ENCODE results near the gene FOXN3. TPM values are rescaled to one million over a fixed set of nuclear protein-coding genes. Genes with fewer than 3 reads are reported as not detected.
A peak's percentile ranks its signal among the peaks of the same experiment; 100 is the strongest.

FOXN3 gene
- total RNA-seq, 1 donor from 2014 or later = 46.9 TPM

- DNase-seq = no peak
Measured at GRCh38 chr14:89359477-89360222, 57.4 kb downstream of the FOXN3 start.

DNA sequence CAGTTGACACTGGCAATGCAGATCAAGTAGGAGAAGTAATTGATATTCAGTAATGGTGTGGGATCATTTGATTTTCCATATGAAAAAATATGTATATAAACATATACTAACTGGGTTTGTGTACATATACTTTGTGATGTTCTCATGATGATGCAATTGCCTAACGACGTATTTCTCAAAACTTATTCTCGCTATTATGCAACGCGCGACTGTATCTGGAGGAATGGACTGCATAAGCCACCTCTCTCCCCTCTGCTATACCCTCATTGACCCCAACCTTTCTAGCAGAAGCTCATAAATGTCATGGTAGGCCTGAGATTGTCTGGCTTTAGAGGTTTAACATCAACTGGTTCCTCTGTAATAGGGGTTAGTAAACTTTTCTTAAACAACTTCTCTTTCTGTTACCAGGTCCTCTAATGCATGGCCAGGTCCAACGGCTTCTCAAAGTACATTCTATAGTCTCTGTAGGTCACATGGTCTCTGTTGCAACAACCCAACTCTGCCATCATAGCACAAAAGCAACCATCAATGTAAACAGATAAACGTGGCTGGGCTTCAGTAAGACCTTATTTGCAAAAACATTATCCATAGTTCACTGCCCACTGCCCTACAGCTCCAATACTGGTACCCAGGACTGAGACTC, 59.3 kb downstream of the FOXN3 start:
- no peak for DNase-seq

DNA sequence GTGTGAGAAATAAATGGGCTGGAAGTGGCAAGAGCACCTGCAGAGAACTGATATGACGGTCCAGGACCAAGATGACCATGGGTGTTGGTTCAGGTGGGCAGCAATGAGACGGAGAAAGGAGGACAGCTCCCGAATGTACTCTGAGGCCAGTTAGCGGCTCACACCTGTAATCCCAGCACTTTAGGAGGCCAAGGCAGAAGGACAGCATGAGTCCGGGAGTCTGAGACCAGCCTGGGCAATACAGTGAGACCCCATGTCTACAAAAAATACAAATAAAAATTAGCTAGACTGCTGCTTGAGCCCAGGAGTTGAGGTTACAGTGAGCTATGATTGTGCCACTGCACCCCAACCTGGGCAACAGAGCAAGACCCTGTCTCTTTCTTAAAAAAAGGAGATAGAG, 60.1 kb downstream of the FOXN3 start:
- no peak for DNase-seq

DNA sequence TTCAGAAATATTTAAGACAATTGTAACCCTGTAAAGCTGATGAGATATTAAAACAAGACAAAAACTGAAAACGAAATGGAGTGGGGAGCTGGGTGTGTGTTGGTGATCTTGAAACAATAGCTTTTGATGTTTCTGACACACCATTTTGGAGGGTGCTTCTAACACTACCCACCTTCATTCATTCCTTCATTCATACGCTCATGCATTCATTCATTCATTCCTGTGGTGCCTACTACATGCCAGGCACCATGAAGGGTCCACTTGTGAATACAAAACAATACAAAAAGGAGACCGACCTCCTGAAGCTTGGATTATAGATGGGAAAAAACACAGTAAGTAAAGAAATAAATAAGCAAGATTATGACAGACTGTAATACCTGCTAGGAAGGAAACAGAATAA, 60.5 kb downstream of the FOXN3 start:
- no peak for DNase-seq

DNA sequence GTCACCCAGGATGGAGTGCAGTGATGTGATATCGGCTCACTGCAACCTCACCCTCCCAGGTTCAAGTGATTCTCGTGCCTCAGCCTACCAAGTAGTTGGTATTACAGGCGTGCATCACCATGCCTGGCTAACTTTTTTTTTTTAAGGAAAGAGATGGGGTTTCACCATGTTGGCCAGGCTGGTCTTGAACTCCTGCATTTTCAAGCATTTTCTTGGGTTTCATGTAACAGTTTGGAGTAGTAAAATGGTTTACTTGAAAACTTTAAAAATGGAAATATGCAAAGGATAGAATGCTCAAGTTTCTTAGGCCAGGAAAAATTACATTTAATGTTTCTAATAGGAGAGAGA, 63.3 kb downstream of the FOXN3 start:
- DNase-seq = no peak

GRCh38 chr14:89352976-89353765, 63.9 kb downstream of the FOXN3 start:
- DNase-seq = no peak

GRCh38 chr14:89351516-89352404, 65.3 kb downstream of the FOXN3 start:
- DNase-seq = peak; percentile 53

DNA sequence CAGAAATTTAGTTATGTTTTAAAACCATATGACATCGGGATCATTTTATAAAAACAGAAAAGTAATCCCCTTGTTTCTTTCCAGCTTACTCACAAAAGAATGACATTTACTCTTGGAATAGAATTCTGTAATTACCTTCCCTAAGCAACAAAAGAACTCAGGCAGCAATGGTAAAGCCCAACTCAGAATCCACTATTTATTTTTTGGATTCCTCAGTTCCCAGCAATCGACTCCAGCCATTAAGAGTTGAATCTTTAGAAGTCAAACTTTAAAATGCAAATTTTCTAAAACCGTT, 65.9 kb downstream of the FOXN3 start:
- peak; percentile 34 for DNase-seq

GRCh38 chr14:89350152-89350551, 66.9 kb downstream of the FOXN3 start:
- DNase-seq = no peak

GRCh38 chr14:89349171-89350008, 67.6 kb downstream of the FOXN3 start:
- peak; percentile 58 for DNase-seq

GRCh38 chr14:89348722-89349121, 68.3 kb downstream of the FOXN3 start:
- DNase-seq = no peak

DNA sequence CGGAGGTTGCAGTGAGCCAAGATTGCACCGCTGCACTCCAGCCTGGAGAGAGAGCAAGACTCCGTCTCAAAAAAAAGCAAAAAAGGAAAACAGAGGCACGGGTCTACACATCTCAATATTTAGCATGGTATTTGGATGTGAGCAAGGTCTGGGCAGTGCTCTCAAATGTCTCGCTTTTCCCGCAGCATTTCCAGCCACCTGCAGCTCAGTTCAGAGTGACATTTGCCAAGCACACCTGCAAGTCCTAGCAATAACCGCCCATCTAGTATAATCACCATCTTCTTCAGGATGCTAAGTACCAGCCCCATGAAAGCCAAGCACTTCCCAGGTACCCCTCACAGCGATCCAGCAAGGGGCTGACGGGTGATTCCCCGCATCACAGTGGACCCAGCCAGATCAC, 69.1 kb downstream of the FOXN3 start:
- DNase-seq = no peak

DNA sequence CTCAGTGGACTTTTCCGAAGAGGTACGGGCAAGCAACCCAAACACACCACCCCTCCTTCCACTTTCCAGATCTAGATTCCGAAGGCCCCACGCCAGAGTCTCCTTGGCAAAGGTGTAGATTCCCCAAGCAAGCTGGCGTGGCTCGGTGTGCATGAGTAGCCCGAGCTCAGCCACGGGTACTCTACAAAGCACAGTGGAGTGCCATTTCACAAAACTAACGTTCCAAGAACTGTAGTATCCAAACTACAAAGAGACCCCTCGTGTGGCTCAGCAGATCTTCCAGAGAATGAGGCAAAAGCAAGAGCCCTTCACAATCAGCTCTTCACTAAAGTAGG, 72.1 kb downstream of the FOXN3 start:
- no peak for DNase-seq

- DNase-seq = no peak
Measured at GRCh38 chr14:89343356-89343755, 73.7 kb downstream of the FOXN3 start.

DNA sequence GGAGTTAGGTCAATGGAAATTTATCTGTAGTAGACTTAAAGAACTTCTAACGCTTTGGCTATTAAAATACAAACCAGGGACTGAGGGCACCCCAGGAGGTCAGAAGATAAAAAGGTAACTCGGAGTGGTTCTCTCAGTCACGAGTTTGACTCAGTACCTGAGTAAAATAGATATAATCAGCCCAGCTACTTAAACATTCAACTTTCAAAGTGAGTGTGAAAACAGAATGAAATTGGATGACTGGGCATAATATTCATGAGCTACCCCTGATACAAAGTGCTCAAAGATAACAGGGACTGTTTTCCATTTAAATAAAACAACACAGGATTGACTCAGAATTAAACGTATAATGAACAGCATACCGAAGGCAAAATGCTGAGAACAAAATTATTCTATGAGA, 75.0 kb downstream of the FOXN3 start:
- DNase-seq = no peak

- DNase-seq = peak; percentile 50
Measured at GRCh38 chr14:89340200-89341181, 76.5 kb downstream of the FOXN3 start.

DNA sequence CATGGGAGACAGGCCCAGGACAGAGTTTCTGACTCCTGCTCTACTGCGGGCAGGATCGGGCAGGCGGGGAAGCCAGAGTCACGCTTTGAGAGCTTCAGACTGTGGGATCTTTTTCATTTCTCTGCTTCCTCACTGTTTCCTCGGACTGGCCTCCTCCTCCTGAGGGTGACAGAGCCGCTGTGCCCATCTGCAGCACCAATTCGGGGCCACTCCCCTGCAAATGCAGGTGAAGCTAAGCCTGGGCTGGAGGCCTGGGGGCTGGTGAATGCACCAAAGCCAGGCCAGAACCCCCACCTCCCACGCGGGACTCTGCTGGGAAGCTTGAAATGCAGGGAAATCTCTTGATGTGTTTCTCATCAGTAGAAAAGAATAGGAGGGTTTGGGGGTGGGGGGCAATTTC, 77.5 kb downstream of the FOXN3 start:
- no peak for DNase-seq

DNA sequence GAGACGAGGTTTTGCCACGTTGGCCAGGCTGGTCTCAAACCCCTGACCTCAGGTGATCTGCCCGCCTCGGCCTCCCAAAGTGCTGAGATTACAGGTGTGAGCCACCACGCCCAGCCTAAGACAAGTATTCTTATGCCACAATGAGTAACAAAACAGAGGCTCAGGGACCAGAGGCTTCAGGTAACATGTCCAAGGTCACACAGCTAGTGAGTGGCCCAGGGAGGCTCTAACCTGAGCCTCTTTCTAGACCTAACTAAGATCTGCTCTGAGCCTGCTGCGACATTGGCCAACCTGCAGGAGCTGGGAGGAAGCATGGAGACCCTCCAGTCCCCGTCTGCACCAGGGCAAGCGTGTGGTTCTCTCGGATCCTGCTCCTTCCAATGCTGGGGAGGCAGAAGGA, 77.9 kb downstream of the FOXN3 start:
- no peak for DNase-seq

DNA sequence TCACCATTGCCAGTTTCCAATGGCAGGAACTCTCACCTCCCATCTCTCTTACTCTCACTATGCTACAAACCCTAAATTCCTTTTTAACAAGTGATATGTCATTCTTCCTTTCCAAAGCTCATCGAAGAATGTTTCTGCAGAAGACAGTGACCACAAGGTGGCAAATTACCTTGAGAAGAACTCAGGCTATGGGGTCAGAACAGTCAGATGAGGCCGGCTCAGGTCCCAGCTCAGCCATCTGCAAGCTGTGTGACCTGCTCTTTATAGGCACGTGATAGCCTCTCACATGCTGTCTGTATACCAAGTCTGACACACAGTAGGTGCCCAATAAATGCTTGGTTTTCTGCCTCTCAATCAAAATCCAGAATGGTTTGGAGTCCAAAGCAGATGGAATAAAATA, 80.7 kb downstream of the FOXN3 start:
- no peak for DNase-seq

GRCh38 chr14:89332031-89332430, 85.0 kb downstream of the FOXN3 start:
- no peak for DNase-seq

DNA sequence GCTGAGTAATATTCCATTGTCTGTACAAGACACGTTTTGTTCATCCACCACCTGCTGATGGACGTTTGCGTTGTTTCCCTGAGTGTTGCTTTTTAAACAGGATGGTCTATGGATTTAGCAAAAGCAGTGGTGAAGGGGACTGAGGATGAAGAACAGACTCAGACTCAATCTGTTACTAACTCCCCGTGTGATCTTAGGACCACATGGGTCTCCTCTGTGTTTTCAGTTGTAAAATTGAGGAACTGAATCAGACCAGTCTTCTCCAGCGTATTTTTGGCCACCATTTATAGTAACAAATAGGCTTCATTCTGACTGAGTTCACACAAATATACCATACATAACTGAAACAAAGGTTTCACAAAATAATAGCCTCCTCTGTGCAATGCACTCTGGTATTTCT, 85.6 kb downstream of the FOXN3 start:
- no peak for DNase-seq
